ENCODE measurements around the gene MNAT1. TPM values are rescaled to one million over a fixed set of nuclear protein-coding genes. Genes with fewer than 3 reads are reported as not detected.

Gene MNAT1
- total and polyA plus RNA-seq, 9 of the 15 experiments (the other 6 are each of a cell fraction or from before 2014, with no cell fraction given): 37.8 to 83.3 (median 60.4) TPM

DNA sequence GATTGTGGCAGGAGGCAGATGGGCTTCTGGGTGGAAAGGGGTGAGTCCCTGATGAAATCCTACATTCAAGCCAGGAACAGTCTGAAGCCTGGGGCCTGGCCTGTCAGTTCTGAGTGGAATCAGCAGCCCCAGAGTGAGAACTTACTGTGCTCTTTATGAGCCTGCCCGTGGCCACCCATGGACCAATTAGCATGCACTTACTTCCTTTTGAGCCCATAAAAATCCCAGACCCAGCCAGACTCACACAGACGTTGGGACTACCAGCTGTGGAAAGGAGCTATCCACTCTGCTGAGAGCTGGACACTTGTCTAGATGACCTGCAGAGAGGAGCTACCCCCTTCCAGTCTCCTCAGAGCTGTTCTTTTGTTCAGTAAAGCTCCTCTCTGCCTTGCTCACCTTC, 104.5 kb downstream of the MNAT1 start (continued):
- TF ChIP-seq, protein P1, sequence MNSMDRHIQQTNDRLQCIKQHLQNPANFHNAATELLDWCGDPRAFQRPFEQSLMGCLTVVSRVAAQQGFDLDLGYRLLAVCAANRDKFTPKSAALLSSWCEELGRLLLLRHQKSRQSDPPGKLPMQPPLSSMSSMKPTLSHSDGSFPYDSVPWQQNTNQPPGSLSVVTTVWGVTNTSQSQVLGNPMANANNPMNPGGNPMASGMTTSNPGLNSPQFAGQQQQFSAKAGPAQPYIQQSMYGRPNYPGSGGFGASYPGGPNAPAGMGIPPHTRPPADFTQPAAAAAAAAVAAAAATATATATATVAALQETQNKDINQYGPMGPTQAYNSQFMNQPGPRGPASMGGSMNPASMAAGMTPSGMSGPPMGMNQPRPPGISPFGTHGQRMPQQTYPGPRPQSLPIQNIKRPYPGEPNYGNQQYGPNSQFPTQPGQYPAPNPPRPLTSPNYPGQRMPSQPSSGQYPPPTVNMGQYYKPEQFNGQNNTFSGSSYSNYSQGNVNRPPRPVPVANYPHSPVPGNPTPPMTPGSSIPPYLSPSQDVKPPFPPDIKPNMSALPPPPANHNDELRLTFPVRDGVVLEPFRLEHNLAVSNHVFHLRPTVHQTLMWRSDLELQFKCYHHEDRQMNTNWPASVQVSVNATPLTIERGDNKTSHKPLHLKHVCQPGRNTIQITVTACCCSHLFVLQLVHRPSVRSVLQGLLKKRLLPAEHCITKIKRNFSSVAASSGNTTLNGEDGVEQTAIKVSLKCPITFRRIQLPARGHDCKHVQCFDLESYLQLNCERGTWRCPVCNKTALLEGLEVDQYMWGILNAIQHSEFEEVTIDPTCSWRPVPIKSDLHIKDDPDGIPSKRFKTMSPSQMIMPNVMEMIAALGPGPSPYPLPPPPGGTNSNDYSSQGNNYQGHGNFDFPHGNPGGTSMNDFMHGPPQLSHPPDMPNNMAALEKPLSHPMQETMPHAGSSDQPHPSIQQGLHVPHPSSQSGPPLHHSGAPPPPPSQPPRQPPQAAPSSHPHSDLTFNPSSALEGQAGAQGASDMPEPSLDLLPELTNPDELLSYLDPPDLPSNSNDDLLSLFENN (IDR thresholded peaks at IDR 0.05; ENCODE audit: low read depth in 2 of 2, low read length in 2 of 2): no peak

DNA sequence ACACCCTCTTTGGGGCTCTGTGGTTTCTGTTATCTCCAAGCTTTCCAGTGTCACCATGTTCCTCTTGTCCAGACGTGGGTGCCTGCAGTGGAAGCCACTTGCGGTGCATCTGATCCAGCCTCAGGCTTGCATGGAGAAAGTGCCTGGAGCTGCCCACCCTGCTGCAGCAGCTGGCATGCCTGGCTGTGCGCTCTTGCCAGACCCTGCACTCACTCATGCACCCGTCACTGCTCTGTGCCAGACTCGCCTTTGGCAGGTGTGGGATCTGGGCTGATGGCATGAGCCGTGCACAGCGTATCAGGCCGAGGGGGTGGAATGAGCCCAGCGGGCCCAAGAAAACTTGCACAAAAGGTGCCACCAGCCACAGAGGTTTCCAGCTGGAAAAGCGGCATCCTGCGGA, 105.1 kb downstream of the MNAT1 start:
- Histone ChIP-seq H3K9ac (ENCODE audit: insufficient read depth in 1 of 2, low read depth in 2 of 2, low read length in 2 of 2) (no peak overlapping the region), H3K27me3 (ENCODE audit: control insufficient read depth in 2 of 2, insufficient read depth in 2 of 2, low read length in 2 of 2) (no peaks in the 10 kb centered on the region), H3K79me2 (ENCODE audit: control insufficient read depth, insufficient read depth, low read length) (no peaks in the 10 kb centered on the region), H3K4me3 (no peak overlapping the region), H3K4me2 (ENCODE audit: insufficient read depth, low read length) (no peak overlapping the region), H3K9me1 (ENCODE audit: control insufficient read depth, insufficient read depth, low read length) (no peaks in the 10 kb centered on the region), H3K36me3 (ENCODE audit: control insufficient read depth, insufficient read depth, low read length) (no peaks in the 10 kb centered on the region), H2AFZ (ENCODE audit: low read depth, low read length) (no peak overlapping the region), H4K20me1 (replicated peaks; ENCODE audit: control insufficient read depth, insufficient read depth, low read length) (no peaks in the 10 kb centered on the region), H3K27ac (ENCODE audit: extremely low read depth, low read depth, low read length) (no peak overlapping the region), H3K9me3 (replicated peaks; ENCODE audit: control insufficient read depth, insufficient read depth, low read depth, low read length) (no peaks in the 10 kb centered on the region), H3K4me1 (replicated peaks in 1 of 2; ENCODE audit: control insufficient read depth in 2 of 2, insufficient read depth in 2 of 2, low read length in 2 of 2) (peaks cover 0 to 4% of the 10 kb centered on the region in 2 experiments; a peak in 1 of 5 replicates)
- DNase-seq (ENCODE audit: extremely low read depth in 1 of 4, low spot score in 3 of 4) (no peak), FAIRE-seq (no peak), ATAC-seq (no peak)
- no TSS peak for BruUV-seq (replicated peaks)
- in situ Hi-C loops (cut with MboI) (no loop called here), intact Hi-C loops (cut with micrococcal nuclease) (no loop called here)
- CTCF ChIA-PET (ENCODE audit: low intra/inter-chr PET ratio): no interaction called here
- POLR2A ChIA-PET: no interaction called here
- WGBS (ENCODE audit: insufficient coverage, low coverage, missing lambda C conversion rate): 60% methylated on average over 3 of the region's 11 CpGs
- TF ChIP-seq NFXL1 (CRISPR knock-in tag; IDR thresholded peaks at IDR 0.05) (no peak), THRAP3 (IDR thresholded peaks at IDR 0.05; ENCODE audit: borderline replicate concordance) (no peak), ZNF212 (CRISPR knock-in tag; IDR thresholded peaks at IDR 0.05) (no peak), U2AF2 (optimal IDR thresholded peaks at IDR 0.05; ENCODE audit: low read depth, low read length) (no peak), MXI1 (IDR thresholded peaks at IDR 0.05; ENCODE audit: low read depth, low read length) (no peak), MCM5 (IDR thresholded peaks at IDR 0.05; ENCODE audit: low read depth) (no peak), ADNP (tag; IDR thresholded peaks at IDR 0.05) (no peak), ZNF324 (CRISPR knock-in tag; IDR thresholded peaks at IDR 0.05) (no peak), RAD21 (CRISPR knock-in tag; conservative IDR thresholded peaks at IDR 0.05 in 1 of 2, IDR thresholded peaks at IDR 0.05 in 1 of 2) (no peak), ZNF583 (CRISPR knock-in tag; IDR thresholded peaks at IDR 0.05) (no peak), CBFB (CRISPR knock-in tag; IDR thresholded peaks at IDR 0.05) (no peak)
- TF ChIP-seq, protein P2, sequence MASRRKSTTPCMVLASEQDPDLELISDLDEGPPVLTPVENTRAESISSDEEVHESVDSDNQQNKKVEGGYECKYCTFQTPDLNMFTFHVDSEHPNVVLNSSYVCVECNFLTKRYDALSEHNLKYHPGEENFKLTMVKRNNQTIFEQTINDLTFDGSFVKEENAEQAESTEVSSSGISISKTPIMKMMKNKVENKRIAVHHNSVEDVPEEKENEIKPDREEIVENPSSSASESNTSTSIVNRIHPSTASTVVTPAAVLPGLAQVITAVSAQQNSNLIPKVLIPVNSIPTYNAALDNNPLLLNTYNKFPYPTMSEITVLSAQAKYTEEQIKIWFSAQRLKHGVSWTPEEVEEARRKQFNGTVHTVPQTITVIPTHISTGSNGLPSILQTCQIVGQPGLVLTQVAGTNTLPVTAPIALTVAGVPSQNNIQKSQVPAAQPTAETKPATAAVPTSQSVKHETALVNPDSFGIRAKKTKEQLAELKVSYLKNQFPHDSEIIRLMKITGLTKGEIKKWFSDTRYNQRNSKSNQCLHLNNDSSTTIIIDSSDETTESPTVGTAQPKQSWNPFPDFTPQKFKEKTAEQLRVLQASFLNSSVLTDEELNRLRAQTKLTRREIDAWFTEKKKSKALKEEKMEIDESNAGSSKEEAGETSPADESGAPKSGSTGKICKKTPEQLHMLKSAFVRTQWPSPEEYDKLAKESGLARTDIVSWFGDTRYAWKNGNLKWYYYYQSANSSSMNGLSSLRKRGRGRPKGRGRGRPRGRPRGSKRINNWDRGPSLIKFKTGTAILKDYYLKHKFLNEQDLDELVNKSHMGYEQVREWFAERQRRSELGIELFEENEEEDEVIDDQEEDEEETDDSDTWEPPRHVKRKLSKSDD (conservative IDR thresholded peaks at IDR 0.05; ENCODE audit: low read length): no peak
- TF ChIP-seq, protein P3, sequence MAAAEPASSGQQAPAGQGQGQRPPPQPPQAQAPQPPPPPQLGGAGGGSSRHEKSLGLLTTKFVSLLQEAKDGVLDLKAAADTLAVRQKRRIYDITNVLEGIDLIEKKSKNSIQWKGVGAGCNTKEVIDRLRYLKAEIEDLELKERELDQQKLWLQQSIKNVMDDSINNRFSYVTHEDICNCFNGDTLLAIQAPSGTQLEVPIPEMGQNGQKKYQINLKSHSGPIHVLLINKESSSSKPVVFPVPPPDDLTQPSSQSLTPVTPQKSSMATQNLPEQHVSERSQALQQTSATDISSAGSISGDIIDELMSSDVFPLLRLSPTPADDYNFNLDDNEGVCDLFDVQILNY (CRISPR knock-in tag; IDR thresholded peaks at IDR 0.05): no peak

All from K562 (cell line).